CD14-positive monocyte (primary cell): ENCODE results near the gene EGFLAM. TPM values are rescaled to one million over a fixed set of nuclear protein-coding genes. Genes with fewer than 3 reads are reported as not detected.

Source experiments
- DNase-seq, 3 donors: peaks; one replicate each; pipeline ENCODE4 v3.0.0-alpha.2; 2011 to 2022
- H2AFZ ChIP-seq: 2 replicates; pipeline ENCODE4 v1.6.0; 2012; ENCODE audit warnings: mild to moderate bottlenecking, low read depth, low read length, inconsistent platforms; ENCODE audit not compliant: insufficient read depth, poor library complexity, severe bottlenecking
- H3K27ac ChIP-seq, 2 donors: 1 replicate in 1 of 2; 2 replicates in 1 of 2; pipeline ENCODE4 v1.5.1; 2012 to 2013; ENCODE audit warnings: low read length in 2 of 2, control low read depth in 1 of 2, inconsistent platforms in 1 of 2, low read depth in 1 of 2, mild to moderate bottlenecking in 1 of 2
- H3K27me3 ChIP-seq, 2 donors: one replicate each; pipeline versions ENCODE4 v1.6.0 to v1.6.1; 2011 to 2013; ENCODE audit warnings: low read length in 2 of 2; ENCODE audit not compliant: control insufficient read depth in 2 of 2, insufficient read depth in 2 of 2
- H3K36me3 ChIP-seq, 2 donors: replicated peaks in 1 of 2; 1 replicate in 1 of 2; 2 replicates in 1 of 2; pipeline versions ENCODE4 v1.5.1 to v1.6.1; 2012 to 2013; ENCODE audit warnings: low read length in 2 of 2, control low read depth in 1 of 2, inconsistent platforms in 1 of 2, mild to moderate bottlenecking in 1 of 2; ENCODE audit not compliant: insufficient read depth in 2 of 2, control insufficient read depth in 1 of 2
- H3K4me1 ChIP-seq, 2 donors: 1 replicate in 1 of 2; 2 replicates in 1 of 2; pipeline versions ENCODE4 v1.5.1 to v1.6.1; 2012 to 2013; ENCODE audit warnings: low read length in 2 of 2, control low read depth in 1 of 2, inconsistent platforms in 1 of 2, mild to moderate bottlenecking in 1 of 2, moderate library complexity in 1 of 2; ENCODE audit not compliant: insufficient read depth in 2 of 2, control insufficient read depth in 1 of 2
- H3K4me2 ChIP-seq: replicated peaks from 2 replicates; pipeline ENCODE3; 2012; ENCODE audit warnings: low read length, moderate library complexity, mild to moderate bottlenecking; ENCODE audit not compliant: poor library complexity, severe bottlenecking; ENCODE audit errors: extremely low read depth
- H3K4me3 ChIP-seq, 3 experiments: fragments of 200-600 bp in 1 of 3; sonication (generic) in 1 of 3; replicated peaks in 1 of 3; 1 replicate in 2 of 3; 2 replicates in 1 of 3; pipeline ENCODE4 v1.5.1; 2011 to 2013; ENCODE audit warnings: low read length in 3 of 3, mild to moderate bottlenecking in 3 of 3, control low read depth in 2 of 3, low read depth in 2 of 3, inconsistent platforms in 1 of 3, moderate library complexity in 1 of 3
- H3K79me2 ChIP-seq: 2 replicates; pipeline ENCODE4 v1.6.0; 2012; ENCODE audit warnings: mild to moderate bottlenecking, control low read depth, inconsistent platforms, low read length, moderate library complexity; ENCODE audit not compliant: insufficient read depth
- H3K9ac ChIP-seq: 2 replicates; pipeline ENCODE4 v1.6.0; 2017; ENCODE audit warnings: low read length, mild to moderate bottlenecking; ENCODE audit not compliant: insufficient read depth, poor library complexity, severe bottlenecking
- H3K9me3 ChIP-seq, 2 donors: replicated peaks in 1 of 2; 1 replicate in 1 of 2; 2 replicates in 1 of 2; pipeline versions ENCODE4 v1.5.1 to v1.6.1; 2012 to 2013; ENCODE audit warnings: low read length in 2 of 2, control low read depth in 1 of 2; ENCODE audit not compliant: control insufficient read depth in 1 of 2, insufficient read depth in 1 of 2
- H4K20me1 ChIP-seq: 2 replicates; pipeline ENCODE4 v1.6.0; 2012; ENCODE audit warnings: mild to moderate bottlenecking, low read length, control low read depth, moderate library complexity; ENCODE audit not compliant: insufficient read depth
- H3K27ac Mint-ChIP-seq, 7 donors: one replicate each; pipeline ENCODE4 v1.8.0; 2020; ENCODE audit warnings: mild to moderate bottlenecking in 7 of 7, mixed read lengths in 7 of 7, moderate library complexity in 6 of 7, inconsistent platforms in 2 of 7
- H3K27me3 Mint-ChIP-seq, 3 donors: one replicate each; pipeline ENCODE4 v1.8.0; 2021 to 2022; ENCODE audit warnings: low read depth in 3 of 3, mild to moderate bottlenecking in 3 of 3, mixed read lengths in 3 of 3, moderate library complexity in 3 of 3, inconsistent platforms in 1 of 3
- H3K36me3 Mint-ChIP-seq, 2 donors: one replicate each; pipeline ENCODE4 v1.8.0; 2020; ENCODE audit warnings: mixed read lengths in 2 of 2, inconsistent platforms in 1 of 2, mild to moderate bottlenecking in 1 of 2
- H3K4me1 Mint-ChIP-seq: one replicate; pipeline ENCODE4 v1.8.0; 2020; ENCODE audit warnings: mild to moderate bottlenecking, mixed read lengths
- H3K4me3 Mint-ChIP-seq, 2 donors: one replicate each; pipeline ENCODE4 v1.8.0; 2020; ENCODE audit warnings: mild to moderate bottlenecking in 2 of 2, mixed read lengths in 2 of 2, moderate library complexity in 1 of 2
- H3K9me3 Mint-ChIP-seq, 7 donors: one replicate each; pipeline ENCODE4 v1.8.0; 2020 to 2022; ENCODE audit warnings: mixed read lengths in 7 of 7, mild to moderate bottlenecking in 6 of 7, moderate library complexity in 6 of 7, inconsistent platforms in 2 of 7
- CTCF ChIP-seq: fragments of 200-600 bp; IDR thresholded peaks from one replicate; pipeline ENCODE4 v1.8.0; 2022; ENCODE audit warnings: antibody characterized with exemption, mild to moderate bottlenecking
- WGBS: methylation state at CpG from one replicate; pipeline ENCODE4 v1.1.5; 2013; ENCODE audit warnings: missing lambda C conversion rate; ENCODE audit not compliant: insufficient coverage; 5-methylcytosine and 5-hydroxymethylcytosine counted together
- intact Hi-C, 2 donors: fragments of 100-400 bp; cut with micrococcal nuclease; formaldehyde crosslinking; loops; one replicate each; pipeline versions ENCODE4 v1.15.0 to v1.15.1; 2023
- polyA plus RNA-seq, 3 donors: library from polyadenylated mRNA; depleted of rRNA in 1 of 3; unstranded in 2 of 3; stranded (reverse) in 1 of 3; fragments of 300-500 nt in 2 of 3; fragments of >200 nt in 1 of 3; fragmentation: Illumina TruSeq in 2 of 3; gene quantifications; 1 replicate in 2 of 3; 2 replicates in 1 of 3; pipeline ENCODE4 v1.2.3, GENCODE V29; 2012 to 2021

The EGFLAM gene
- polyA plus RNA-seq, 3 donors = not detected

- H3K4me3 Mint-ChIP-seq = no peak overlapping the region
- H3K4me1 ChIP-seq = no peaks in the 10 kb centered on the region
- intact Hi-C loops = no loop called here
- no peak for DNase-seq
- H3K4me2 ChIP-seq = no peak overlapping the region
- H3K4me1 Mint-ChIP-seq = no peaks in the 10 kb centered on the region
- H3K79me2 ChIP-seq = no peaks in the 10 kb centered on the region
- H2AFZ ChIP-seq = no peak overlapping the region
- H3K36me3 ChIP-seq = no peaks in the 10 kb centered on the region
- TF ChIP-seq CTCF = no peak
- no peak overlapping the region for H3K9ac ChIP-seq
- H3K27me3 ChIP-seq = peaks cover 0 to 2% of the 10 kb centered on the region in 2 donors
- no peaks in the 10 kb centered on the region for H3K36me3 Mint-ChIP-seq
- no CpG with 5 or more reads among the region's 1 CpG for WGBS
- H3K27me3 Mint-ChIP-seq = peaks cover 0 to 13% (median 6%) of the 10 kb centered on the region in 3 donors
- no peaks in the 10 kb centered on the region for H3K9me3 ChIP-seq
- no peaks in the 10 kb centered on the region for H4K20me1 ChIP-seq
- H3K9me3 Mint-ChIP-seq = peaks cover 0 to 8% (median 0%) of the 10 kb centered on the region in 7 donors
- H3K4me3 ChIP-seq = no peak overlapping the region
- H3K27ac ChIP-seq = no peak overlapping the region
- H3K27ac Mint-ChIP-seq = no peak overlapping the region
Observed at GRCh38 chr5:38249301-38249700, 9.1 kb upstream of the EGFLAM start.

- Mint-ChIP-seq H3K36me3 (no peaks in the 10 kb centered on the region), H3K27me3 (peaks cover 0 to 16% (median 7%) of the 10 kb centered on the region in 3 donors), H3K4me3 (no peak overlapping the region), H3K4me1 (no peaks in the 10 kb centered on the region), H3K9me3 (peaks cover 0 to 8% (median 0%) of the 10 kb centered on the region in 7 donors), H3K27ac (no peak overlapping the region)
- H3K27me3 ChIP-seq = peaks cover 2% of the 10 kb centered on the region in 2 donors
- intact Hi-C loops = no loop called here
- no peak overlapping the region for H3K4me3 ChIP-seq
- no peak overlapping the region for H2AFZ ChIP-seq
- H3K9ac ChIP-seq = no peak overlapping the region
- H3K4me2 ChIP-seq = no peak overlapping the region
- no peaks in the 10 kb centered on the region for H3K4me1 ChIP-seq
- no peak for TF ChIP-seq CTCF
- no peaks in the 10 kb centered on the region for H3K9me3 ChIP-seq
- DNase-seq = no peak
- no peak overlapping the region for H3K27ac ChIP-seq
- no CpG with 5 or more reads among the region's 2 CpGs for WGBS
- H4K20me1 ChIP-seq = no peaks in the 10 kb centered on the region
- no peaks in the 10 kb centered on the region for H3K36me3 ChIP-seq
- no peaks in the 10 kb centered on the region for H3K79me2 ChIP-seq
Observed at GRCh38 chr5:38249812-38250211, 8.5 kb upstream of the EGFLAM start.
